GM12873 (cell line): ENCODE results near the gene C10orf90.

Experiments used
- CTCF ChIP-seq: IDR thresholded peaks from 2 replicates; pipeline ENCODE4 v1.5.1; 2012; ENCODE audit warnings: low read depth, mild to moderate bottlenecking, moderate library complexity, low read length, control low read depth; ENCODE audit not compliant: insufficient read depth; ENCODE audit errors: missing control alignments

The C10orf90 gene

GRCh38 chr10:126434235-126434634 is 236.3 kb downstream of the C10orf90 start:
- TF ChIP-seq CTCF, result no peak

- TF ChIP-seq CTCF, result no peak
These were observed 237.1 kb downstream of the C10orf90 start for GRCh38 chr10:126433351-126433750.

GRCh38 chr10:126432507-126432906 is 238.0 kb downstream of the C10orf90 start:
- TF ChIP-seq CTCF, result no peak

- no peak for TF ChIP-seq CTCF
These were observed 238.7 kb downstream of the C10orf90 start for GRCh38 chr10:126431816-126432215.

GRCh38 chr10:126430512-126430911 is 240.0 kb downstream of the C10orf90 start:
- TF ChIP-seq CTCF, result no peak

GRCh38 chr10:126429275-126429674 is 241.2 kb downstream of the C10orf90 start:
- no peak for TF ChIP-seq CTCF

- no peak for TF ChIP-seq CTCF
These were observed 244.9 kb downstream of the C10orf90 start for GRCh38 chr10:126425489-126426065.
